HG02943 (cell line): ENCODE measurements around the gene HEPN1.

Source experiments
- ATAC-seq: cut with Tn5 transposase; IDR thresholded peaks from one replicate; pipeline ENCODE4 v1.9.1; 2021; ENCODE audit warnings: mild to moderate bottlenecking, low read depth, moderate library complexity; ENCODE audit not compliant: unreplicated experiment

Gene HEPN1

GRCh38 chr11:124898263-124898680 lies 20.8 kb upstream of the HEPN1 start:
- no peak for ATAC-seq

DNA sequence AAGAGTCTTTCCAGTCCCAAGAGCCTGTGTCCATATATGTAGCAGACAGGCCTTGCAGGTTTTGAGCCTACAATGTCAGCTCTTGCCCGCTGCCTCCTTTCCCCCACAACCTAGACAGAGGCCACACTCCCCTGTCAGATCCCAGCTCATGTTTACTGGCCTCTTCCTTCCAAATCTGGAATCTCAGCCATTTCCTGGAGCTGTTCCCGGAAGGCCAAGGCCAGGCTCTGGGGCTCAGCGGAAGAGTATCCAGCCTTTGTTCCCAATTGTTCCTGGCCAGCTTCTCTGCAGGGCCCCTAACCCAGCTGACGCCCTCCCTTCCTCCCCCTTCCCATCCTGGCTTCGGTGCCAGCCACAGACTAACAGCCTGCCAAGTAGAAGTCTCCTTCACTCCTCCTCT lies 20.3 kb upstream of the HEPN1 start:
- no peak for ATAC-seq

DNA sequence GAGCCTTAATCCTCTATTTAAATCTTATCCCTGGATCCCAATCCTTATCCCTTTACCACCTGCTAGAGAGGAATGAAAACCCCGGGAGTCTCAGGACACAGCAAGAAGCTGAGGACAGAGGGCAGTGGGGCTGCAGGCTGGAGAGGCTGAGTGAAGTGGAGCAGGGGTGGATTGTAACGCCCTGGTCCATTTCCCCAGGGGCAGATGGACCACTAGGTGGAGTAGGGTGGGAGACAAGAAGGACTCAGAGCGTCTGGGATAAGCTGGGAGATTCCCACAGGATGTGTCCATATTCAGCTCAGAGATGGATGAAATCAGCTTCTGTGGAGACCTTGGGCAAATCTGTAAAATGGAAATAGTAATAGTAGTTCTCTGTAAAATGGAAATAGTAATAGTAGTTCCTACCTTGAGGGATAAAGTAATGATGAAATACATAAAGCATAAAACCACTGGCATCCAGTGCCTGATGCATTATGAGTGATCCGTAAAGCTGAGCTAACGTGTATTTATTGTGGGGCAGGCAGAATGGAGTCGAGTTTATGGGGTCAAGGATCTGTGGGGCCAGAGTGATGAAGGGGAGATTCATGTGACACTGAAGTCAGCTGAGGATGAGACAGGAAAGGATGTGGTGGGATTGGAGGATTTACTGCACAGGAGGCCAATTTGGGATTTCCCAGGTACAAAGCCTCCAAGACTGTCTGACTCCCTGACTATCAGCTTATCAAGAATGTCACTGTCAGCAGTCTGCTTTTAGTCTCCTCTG lies 19.5 kb upstream of the HEPN1 start:
- ATAC-seq, result no peak

- no peak for ATAC-seq
Measured at GRCh38 chr11:124900464-124900863, 18.6 kb upstream of the HEPN1 start.

- no peak for ATAC-seq
Measured at GRCh38 chr11:124902616-124903015, 16.4 kb upstream of the HEPN1 start.

- ATAC-seq, result no peak
Measured at GRCh38 chr11:124915541-124916369, 3.3 kb upstream of the HEPN1 start.

DNA sequence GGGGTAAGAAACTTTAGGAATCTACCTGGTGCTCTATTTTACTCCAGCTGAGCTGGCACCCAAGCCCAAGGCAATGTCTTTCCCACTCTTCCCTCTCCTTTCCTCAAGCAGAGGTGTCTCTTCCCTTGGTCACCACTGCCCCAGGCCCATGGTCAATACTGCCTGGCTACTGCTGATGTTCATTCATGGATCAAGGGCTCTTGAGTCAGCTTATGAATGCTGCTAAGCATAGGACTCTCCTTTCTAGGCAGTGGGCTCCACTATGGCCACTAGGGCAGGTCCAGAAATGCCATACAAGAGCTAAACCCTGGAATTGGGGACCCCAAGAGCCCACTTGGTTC lies 2.7 kb upstream of the HEPN1 start:
- no peak for ATAC-seq

GRCh38 chr11:124917115-124917637 lies 1.9 kb upstream of the HEPN1 start:
- no peak for ATAC-seq

- no peak for ATAC-seq
Measured at GRCh38 chr11:124919898-124920297, 848 bp downstream of the HEPN1 start.

DNA sequence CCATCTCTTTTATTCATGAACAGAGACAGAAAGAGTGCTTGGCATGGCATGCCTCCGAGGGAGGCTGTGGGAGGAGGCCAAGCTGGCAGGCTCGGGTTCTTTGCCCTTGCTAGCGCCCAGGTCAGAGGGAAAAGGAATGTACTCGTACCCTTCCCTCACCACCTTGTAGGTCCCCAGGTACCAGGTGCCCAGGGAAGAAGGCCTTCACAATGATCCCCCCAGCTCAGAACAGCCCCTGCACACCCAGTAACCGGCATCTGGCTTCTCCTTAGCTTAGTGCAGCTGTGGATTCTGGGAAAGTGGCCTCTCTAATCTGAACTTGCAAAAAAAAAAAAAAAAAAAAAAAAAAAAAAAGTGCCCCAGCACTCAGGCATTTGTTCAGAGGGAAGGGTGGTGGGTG lies 1.3 kb downstream of the HEPN1 start:
- ATAC-seq, result no peak

DNA sequence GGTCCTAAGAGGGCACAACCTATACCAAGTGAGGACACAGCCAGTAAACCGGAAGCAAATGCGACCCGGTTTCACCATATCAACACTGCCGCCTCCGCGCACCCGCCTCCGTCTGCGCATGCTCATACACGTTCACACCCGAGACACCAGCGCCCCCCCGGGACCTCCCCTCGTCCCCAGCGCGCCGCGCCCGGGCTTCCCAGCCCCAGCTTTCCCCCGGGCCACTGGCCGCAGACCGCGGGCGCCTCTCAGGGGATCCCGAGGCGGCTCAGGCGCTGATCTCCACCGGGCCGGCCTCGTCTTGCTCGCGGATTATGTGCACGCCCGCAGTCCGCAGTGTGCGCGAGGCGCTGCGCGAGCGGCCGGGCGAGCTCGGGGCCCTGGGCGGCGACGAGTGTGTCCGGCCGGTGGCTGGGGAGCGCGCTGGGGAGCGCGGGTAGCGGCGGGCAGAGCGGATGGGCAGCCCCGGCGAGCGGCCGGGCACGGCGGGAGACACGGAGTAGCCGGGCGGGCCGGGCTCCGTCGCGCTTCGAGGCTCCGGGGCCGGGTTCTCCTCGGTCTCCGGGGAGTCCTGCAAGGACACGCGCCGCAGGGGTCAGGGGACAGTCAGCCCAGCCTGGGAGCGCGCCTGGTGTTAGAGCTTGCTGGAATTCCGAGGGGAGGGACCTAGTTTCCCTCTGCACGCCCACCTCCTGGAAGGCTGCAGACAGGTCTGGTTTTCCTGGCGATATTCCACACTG lies 2.0 kb downstream of the HEPN1 start:
- no peak for ATAC-seq

DNA sequence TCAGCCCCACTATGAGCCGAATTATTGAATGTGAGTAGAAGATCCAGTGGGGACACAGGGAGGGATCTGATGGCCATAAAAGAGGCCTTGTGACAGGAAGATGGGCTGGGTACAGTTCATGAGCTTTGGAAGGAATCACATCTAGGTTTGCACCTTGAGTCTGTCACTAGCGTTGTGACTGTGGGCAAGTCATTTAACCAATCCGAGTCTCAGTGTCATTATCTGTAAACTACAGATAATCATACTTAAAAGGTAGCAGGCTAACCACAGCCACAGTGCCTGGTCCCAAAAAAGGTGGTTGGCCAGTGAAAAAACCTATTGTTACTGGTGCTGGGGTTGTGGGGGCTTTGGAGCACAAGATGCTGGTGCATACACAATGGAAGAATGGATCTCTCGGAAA lies 3.8 kb downstream of the HEPN1 start:
- ATAC-seq, result no peak

DNA sequence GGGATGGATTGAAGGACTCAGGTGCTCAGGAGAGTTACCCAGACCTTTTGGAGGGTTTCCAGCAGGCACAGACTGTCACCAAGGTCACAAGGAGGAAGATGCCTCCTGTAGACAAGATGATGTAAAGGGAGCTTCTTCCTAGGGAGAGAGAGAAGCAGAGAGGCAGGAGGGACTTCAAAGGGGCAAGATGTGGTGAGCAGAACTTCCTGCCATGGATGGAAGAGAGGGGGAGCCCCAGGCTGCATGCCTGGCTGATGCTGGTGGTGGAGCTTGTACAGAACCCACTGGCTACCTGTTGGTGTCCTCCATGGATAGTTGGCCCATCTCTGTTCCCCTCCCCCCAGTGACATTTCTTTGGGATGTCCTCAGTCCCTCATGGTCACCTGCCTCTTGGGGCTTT lies 4.2 kb downstream of the HEPN1 start:
- no peak for ATAC-seq

- no peak for ATAC-seq
Measured at GRCh38 chr11:124928942-124929665, 10.1 kb downstream of the HEPN1 start.

DNA sequence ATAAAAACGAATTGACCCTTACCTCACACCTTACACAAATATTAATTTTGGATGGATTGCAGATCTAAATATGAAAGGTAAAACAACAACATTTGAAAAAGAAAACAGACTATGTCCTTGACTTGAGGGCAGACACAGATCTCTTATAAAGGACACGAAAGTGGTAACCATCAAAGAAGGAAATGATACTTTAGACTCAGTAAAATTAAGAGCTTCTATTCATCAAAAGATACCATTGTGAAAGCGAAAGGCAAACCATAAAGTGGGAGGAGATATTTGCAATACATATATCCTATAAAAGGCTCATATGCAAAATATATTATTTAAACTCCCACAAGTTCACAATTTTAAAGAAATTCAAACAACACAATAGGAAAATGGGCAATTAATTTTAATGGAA lies 11.7 kb downstream of the HEPN1 start:
- no peak for ATAC-seq

DNA sequence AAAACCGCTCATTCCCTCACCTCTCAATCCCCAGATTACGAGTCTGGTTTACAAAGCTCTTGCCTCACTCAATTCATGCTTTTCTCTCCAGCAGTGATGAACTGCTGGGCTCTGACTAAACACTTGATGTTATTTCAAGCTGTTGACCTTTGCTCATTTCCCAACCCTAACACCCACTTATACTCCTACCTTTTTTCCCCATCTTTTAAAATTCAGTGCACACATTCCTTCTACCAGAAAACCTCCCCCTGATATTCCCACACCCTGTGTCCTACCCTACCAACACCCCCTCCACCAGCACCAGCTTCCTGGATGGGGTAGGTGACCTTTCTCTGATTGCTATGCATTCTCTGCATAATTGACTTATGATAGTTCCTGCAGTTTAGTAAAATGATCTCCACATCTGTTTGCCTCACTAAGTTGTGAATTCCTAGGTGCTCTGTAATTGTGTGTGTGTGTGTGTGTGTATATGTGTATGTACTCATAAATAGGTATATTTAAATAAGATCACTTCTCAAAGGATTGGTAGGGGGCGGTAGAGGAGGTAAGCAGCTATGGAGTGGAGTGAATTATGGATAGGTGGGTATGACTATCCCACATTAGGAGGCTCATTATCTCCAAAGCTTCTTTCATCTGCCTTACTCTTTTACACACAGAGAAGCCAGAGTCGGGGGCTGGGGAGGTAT lies 16.0 kb downstream of the HEPN1 start:
- no peak for ATAC-seq

DNA sequence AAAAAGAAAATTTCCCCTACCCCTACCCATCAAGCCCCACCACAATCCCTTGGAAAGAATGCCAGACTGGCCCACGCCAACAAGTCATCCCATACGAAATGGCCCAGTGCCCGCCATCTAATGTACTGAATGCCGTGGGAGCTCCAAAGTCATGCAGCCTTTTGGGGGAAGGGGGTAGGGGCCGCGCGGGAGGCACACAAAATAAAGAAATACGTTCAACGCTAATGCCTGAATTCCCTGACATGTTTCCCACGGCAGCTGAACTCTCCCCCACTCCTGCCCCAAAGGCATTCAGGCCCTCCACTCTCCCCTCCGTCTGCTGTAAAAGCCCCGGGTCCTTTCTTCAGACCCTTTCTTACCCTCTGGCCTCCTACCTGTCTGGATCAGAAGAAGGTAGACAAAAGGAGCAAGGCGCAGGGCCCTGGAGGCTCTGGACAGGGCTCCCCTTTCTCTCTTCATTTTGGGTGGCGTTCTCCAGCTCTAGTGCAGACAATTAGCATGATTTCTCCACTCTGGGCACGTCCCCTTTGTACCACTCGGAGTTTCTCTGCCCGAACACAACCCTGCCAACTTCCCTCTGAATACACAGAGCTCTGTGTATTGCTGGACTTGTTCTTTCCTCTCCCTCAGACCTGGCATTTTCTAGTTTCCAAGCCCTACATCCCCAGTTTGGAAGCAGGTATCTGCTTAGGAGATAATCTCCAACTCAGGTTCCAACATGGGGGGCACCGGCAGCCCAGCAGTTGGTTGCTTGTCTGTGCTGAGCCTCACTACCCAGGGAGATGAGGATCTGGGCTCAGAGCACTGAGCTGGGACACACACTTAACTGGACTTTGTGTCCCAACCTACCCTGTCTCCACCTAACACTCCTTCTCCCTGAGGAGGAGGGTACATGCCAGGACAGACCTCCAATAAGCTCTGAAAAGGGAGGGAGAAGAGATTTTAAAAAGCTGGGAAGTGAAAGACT lies 16.8 kb downstream of the HEPN1 start, which contains the start of gene HEPACAM:
TSS of gene HEPACAM (minus strand) at position 500 of the 967 bp plus-strand sequence. CDS start at position 459, 41 bp downstream.
- ATAC-seq, result no peak

DNA sequence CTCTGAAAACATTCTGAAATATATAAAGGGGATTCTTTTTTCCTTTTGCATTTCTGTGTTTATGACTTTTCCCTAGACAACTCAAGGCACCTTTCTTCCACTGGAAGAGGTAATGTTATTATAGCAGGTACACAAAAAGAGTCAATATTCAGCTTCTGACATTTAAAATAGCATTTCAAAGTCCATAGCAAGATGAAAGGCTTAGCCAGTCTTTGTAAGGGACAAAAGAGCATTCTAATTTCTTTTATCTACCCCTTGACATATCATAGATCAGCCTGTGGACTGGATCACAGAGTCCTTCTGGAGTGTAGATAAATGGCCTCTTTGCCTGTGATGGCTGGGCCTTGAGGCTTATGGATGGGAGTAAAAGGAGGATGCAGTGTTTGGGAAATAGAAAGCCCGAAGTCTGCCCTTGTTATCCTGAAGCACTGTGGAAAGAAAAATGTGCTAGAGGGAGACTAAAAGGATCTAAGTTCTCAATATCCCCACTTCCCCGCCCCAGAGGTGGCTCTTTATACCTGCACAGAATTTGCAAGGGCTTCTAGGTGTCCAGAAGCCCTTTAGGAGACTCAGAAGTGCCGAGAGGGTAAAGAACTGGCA lies 18.4 kb downstream of the HEPN1 start:
- no peak for ATAC-seq
